ENCODE measurements around the gene CCDC12.

CCDC12 gene

GRCh38 chr3:46908986-46909534 is 67.5 kb downstream of the CCDC12 start:
- Histone ChIP-seq H3K36me3 (ENCODE audit: control insufficient read depth, low read depth, low read length) (no peaks in the 10 kb centered on the region), H3K4me1 (ENCODE audit: control insufficient read depth, low read depth, low read length) (no peaks in the 10 kb centered on the region), H3K4me3 (ENCODE audit: low read length) (no peak overlapping the region), H3K9me3 (ENCODE audit: control insufficient read depth, low read depth, low read length) (no peaks in the 10 kb centered on the region), H3K27ac (ENCODE audit: low read length) (no peak overlapping the region), H3K9ac (ENCODE audit: low read length) (no peak overlapping the region), H3K27me3 (ENCODE audit: control insufficient read depth, insufficient read depth, low read length) (no peaks in the 10 kb centered on the region)

GRCh38 chr3:46908294-46908985 is 68.1 kb downstream of the CCDC12 start:
- no peak overlapping the region for H3K27ac ChIP-seq (ENCODE audit: low read length)
- H3K4me3 ChIP-seq (ENCODE audit: low read length), result no peak overlapping the region
- H3K9me3 ChIP-seq (ENCODE audit: control insufficient read depth, low read depth, low read length), result no peaks in the 10 kb centered on the region

GRCh38 chr3:46907960-46908293 is 68.6 kb downstream of the CCDC12 start:
- no peak overlapping the region for H3K9ac ChIP-seq (ENCODE audit: low read length)
- H3K4me3 ChIP-seq (ENCODE audit: low read length), result no peak overlapping the region
- no peaks in the 10 kb centered on the region for H3K27me3 ChIP-seq (ENCODE audit: control insufficient read depth, insufficient read depth, low read length)
- no peaks in the 10 kb centered on the region for H3K9me3 ChIP-seq (ENCODE audit: control insufficient read depth, low read depth, low read length)
- H3K27ac ChIP-seq (ENCODE audit: low read length), result no peak overlapping the region
- H3K36me3 ChIP-seq (ENCODE audit: control insufficient read depth, low read depth, low read length), result no peaks in the 10 kb centered on the region
- no peaks in the 10 kb centered on the region for H3K4me1 ChIP-seq (ENCODE audit: control insufficient read depth, low read depth, low read length)

More at GRCh38 chr3:46908294-46908985, 68.1 kb downstream of the CCDC12 start:
- Histone ChIP-seq H3K27me3 (ENCODE audit: control insufficient read depth, insufficient read depth, low read length) (no peaks in the 10 kb centered on the region), H3K36me3 (ENCODE audit: control insufficient read depth, low read depth, low read length) (no peaks in the 10 kb centered on the region), H3K4me1 (ENCODE audit: control insufficient read depth, low read depth, low read length) (no peaks in the 10 kb centered on the region), H3K9ac (ENCODE audit: low read length) (no peak overlapping the region)

GRCh38 chr3:46907271-46907670 is 69.3 kb downstream of the CCDC12 start:
- H3K4me3 ChIP-seq (ENCODE audit: low read length), result no peak overlapping the region
- no peaks in the 10 kb centered on the region for H3K9me3 ChIP-seq (ENCODE audit: control insufficient read depth, low read depth, low read length)
- H3K9ac ChIP-seq (ENCODE audit: low read length), result no peak overlapping the region
- H3K4me1 ChIP-seq (ENCODE audit: control insufficient read depth, low read depth, low read length), result no peaks in the 10 kb centered on the region
- H3K27me3 ChIP-seq (ENCODE audit: control insufficient read depth, insufficient read depth, low read length), result no peaks in the 10 kb centered on the region
- H3K36me3 ChIP-seq (ENCODE audit: control insufficient read depth, low read depth, low read length), result no peaks in the 10 kb centered on the region
- H3K27ac ChIP-seq (ENCODE audit: low read length), result no peak overlapping the region

- no peak overlapping the region for H3K9ac ChIP-seq (ENCODE audit: low read length)
- H3K4me1 ChIP-seq (ENCODE audit: control insufficient read depth, low read depth, low read length), result no peaks in the 10 kb centered on the region
- H3K27ac ChIP-seq (ENCODE audit: low read length), result no peak overlapping the region
- H3K9me3 ChIP-seq (ENCODE audit: control insufficient read depth, low read depth, low read length), result no peaks in the 10 kb centered on the region
- H3K4me3 ChIP-seq (ENCODE audit: low read length), result no peak overlapping the region
- no peaks in the 10 kb centered on the region for H3K36me3 ChIP-seq (ENCODE audit: control insufficient read depth, low read depth, low read length)
- no peaks in the 10 kb centered on the region for H3K27me3 ChIP-seq (ENCODE audit: control insufficient read depth, insufficient read depth, low read length)
These were observed 70.0 kb downstream of the CCDC12 start for GRCh38 chr3:46906471-46907058.

- no peak overlapping the region for H3K9ac ChIP-seq (ENCODE audit: low read length)
- H3K4me1 ChIP-seq (ENCODE audit: control insufficient read depth, low read depth, low read length), result no peaks in the 10 kb centered on the region
- H3K27ac ChIP-seq (ENCODE audit: low read length), result no peak overlapping the region
- no peaks in the 10 kb centered on the region for H3K9me3 ChIP-seq (ENCODE audit: control insufficient read depth, low read depth, low read length)
- H3K4me3 ChIP-seq (ENCODE audit: low read length), result no peak overlapping the region
- H3K36me3 ChIP-seq (ENCODE audit: control insufficient read depth, low read depth, low read length), result no peaks in the 10 kb centered on the region
- no peaks in the 10 kb centered on the region for H3K27me3 ChIP-seq (ENCODE audit: control insufficient read depth, insufficient read depth, low read length)
These were observed 70.7 kb downstream of the CCDC12 start for GRCh38 chr3:46905661-46906451.

- Histone ChIP-seq H3K9ac (ENCODE audit: low read length) (no peak overlapping the region), H3K27me3 (ENCODE audit: control insufficient read depth, insufficient read depth, low read length) (no peaks in the 10 kb centered on the region), H3K4me3 (ENCODE audit: low read length) (no peak overlapping the region), H3K4me1 (ENCODE audit: control insufficient read depth, low read depth, low read length) (no peaks in the 10 kb centered on the region), H3K27ac (ENCODE audit: low read length) (no peak overlapping the region), H3K9me3 (ENCODE audit: control insufficient read depth, low read depth, low read length) (no peaks in the 10 kb centered on the region), H3K36me3 (ENCODE audit: control insufficient read depth, low read depth, low read length) (no peaks in the 10 kb centered on the region)
These were observed 71.4 kb downstream of the CCDC12 start for GRCh38 chr3:46905213-46905560.

- H3K27ac ChIP-seq (ENCODE audit: low read length), result no peak overlapping the region
- no peak overlapping the region for H3K9ac ChIP-seq (ENCODE audit: low read length)
- no peaks in the 10 kb centered on the region for H3K9me3 ChIP-seq (ENCODE audit: control insufficient read depth, low read depth, low read length)
- H3K27me3 ChIP-seq (ENCODE audit: control insufficient read depth, insufficient read depth, low read length), result no peaks in the 10 kb centered on the region
- H3K4me3 ChIP-seq (ENCODE audit: low read length), result no peak overlapping the region
- no peaks in the 10 kb centered on the region for H3K4me1 ChIP-seq (ENCODE audit: control insufficient read depth, low read depth, low read length)
- no peaks in the 10 kb centered on the region for H3K36me3 ChIP-seq (ENCODE audit: control insufficient read depth, low read depth, low read length)
These were observed 72.0 kb downstream of the CCDC12 start for GRCh38 chr3:46904303-46905212.

- Histone ChIP-seq H3K27ac (ENCODE audit: low read length) (no peak overlapping the region), H3K27me3 (ENCODE audit: control insufficient read depth, insufficient read depth, low read length) (no peaks in the 10 kb centered on the region), H3K9ac (ENCODE audit: low read length) (no peak overlapping the region), H3K4me1 (ENCODE audit: control insufficient read depth, low read depth, low read length) (no peaks in the 10 kb centered on the region), H3K9me3 (ENCODE audit: control insufficient read depth, low read depth, low read length) (no peaks in the 10 kb centered on the region), H3K4me3 (ENCODE audit: low read length) (no peak overlapping the region), H3K36me3 (ENCODE audit: control insufficient read depth, low read depth, low read length) (no peaks in the 10 kb centered on the region)
These were observed 72.9 kb downstream of the CCDC12 start for GRCh38 chr3:46903341-46904302.

GRCh38 chr3:46902188-46902631 is 74.3 kb downstream of the CCDC12 start:
- Histone ChIP-seq H3K27me3 (ENCODE audit: control insufficient read depth, insufficient read depth, low read length) (no peaks in the 10 kb centered on the region), H3K9me3 (ENCODE audit: control insufficient read depth, low read depth, low read length) (no peaks in the 10 kb centered on the region), H3K4me3 (ENCODE audit: low read length) (no peak overlapping the region), H3K9ac (ENCODE audit: low read length) (no peak overlapping the region), H3K4me1 (ENCODE audit: control insufficient read depth, low read depth, low read length) (no peaks in the 10 kb centered on the region), H3K36me3 (ENCODE audit: control insufficient read depth, low read depth, low read length) (no peaks in the 10 kb centered on the region), H3K27ac (ENCODE audit: low read length) (no peak overlapping the region)

All from iPS-18a (cell line).